GM23338 (cell line): ENCODE data around the gene POPDC2.

Source experiments
- CREB1 ChIP-seq: fragments of 250-450 bp; sonication (Bioruptor Pico); IDR thresholded peaks from 2 replicates; pipeline ENCODE4 v1.5.0; 2020; ENCODE audit warnings: low read depth, mild to moderate bottlenecking, moderate library complexity
- EZH2 ChIP-seq: fragments of 200-600 bp; sonication (generic); IDR thresholded peaks from one replicate; pipeline ENCODE4 v1.8.0; 2017; ENCODE audit warnings: antibody characterized with exemption, mild to moderate bottlenecking, low read depth; ENCODE audit not compliant: unreplicated experiment
- POLR2AphosphoS5 ChIP-seq: IDR thresholded peaks from 2 replicates; pipeline ENCODE4 v1.6.1; 2016; ENCODE audit warnings: antibody characterized with exemption, low read depth
- TF ChIP-seq, protein P1 (sequence below), 2 experiments: fragments of 200-600 bp in 1 of 2; sonication (generic) in 1 of 2; conservative IDR thresholded peaks; 2 replicates each; pipeline versions ENCODE4 v1.5.1 to v1.6.1; 2016 to 2017; ENCODE audit warnings: antibody characterized with exemption in 2 of 2, low read depth in 2 of 2, mild to moderate bottlenecking in 2 of 2, moderate library complexity in 1 of 2

DNA sequence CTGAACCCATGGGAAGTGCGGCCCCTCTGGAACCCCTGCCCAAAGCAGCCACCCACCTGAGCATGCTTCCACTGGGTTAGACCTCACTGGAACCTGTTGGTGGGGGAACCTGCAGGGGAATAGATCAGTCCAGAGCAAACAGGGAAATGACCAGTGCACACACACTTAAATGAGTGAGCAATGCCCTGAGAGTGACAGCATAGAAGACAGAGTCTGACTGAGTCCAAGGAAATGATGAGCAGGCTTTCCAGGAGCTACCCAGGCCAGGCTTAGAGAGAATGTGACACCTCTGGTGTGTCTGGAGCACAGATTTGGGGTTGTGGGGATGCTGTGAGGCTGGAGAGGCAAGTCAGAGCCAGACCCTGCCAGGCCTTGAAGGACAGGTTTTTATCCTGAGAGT lies 34.2 kb downstream of the POPDC2 start:
- no peak for TF ChIP-seq POLR2AphosphoS5
- TF ChIP-seq, protein P1, sequence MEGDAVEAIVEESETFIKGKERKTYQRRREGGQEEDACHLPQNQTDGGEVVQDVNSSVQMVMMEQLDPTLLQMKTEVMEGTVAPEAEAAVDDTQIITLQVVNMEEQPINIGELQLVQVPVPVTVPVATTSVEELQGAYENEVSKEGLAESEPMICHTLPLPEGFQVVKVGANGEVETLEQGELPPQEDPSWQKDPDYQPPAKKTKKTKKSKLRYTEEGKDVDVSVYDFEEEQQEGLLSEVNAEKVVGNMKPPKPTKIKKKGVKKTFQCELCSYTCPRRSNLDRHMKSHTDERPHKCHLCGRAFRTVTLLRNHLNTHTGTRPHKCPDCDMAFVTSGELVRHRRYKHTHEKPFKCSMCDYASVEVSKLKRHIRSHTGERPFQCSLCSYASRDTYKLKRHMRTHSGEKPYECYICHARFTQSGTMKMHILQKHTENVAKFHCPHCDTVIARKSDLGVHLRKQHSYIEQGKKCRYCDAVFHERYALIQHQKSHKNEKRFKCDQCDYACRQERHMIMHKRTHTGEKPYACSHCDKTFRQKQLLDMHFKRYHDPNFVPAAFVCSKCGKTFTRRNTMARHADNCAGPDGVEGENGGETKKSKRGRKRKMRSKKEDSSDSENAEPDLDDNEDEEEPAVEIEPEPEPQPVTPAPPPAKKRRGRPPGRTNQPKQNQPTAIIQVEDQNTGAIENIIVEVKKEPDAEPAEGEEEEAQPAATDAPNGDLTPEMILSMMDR (conservative IDR thresholded peaks at IDR 0.05; ENCODE audit: low read depth in 2 of 2): no peak
- TF ChIP-seq CREB1 (CRISPR knock-in tag): no peak
- no peak for TF ChIP-seq EZH2
